Brain microvascular endothelial cell (primary cell): Measurements from ENCODE around the gene FREM2.
A peak's percentile ranks its signal among the peaks of the same experiment; 100 is the strongest.

ENCODE experiments used
- DNase-seq: peaks from one replicate; pipeline ENCODE4 v3.0.0-alpha.2; 2020
- H3K27ac ChIP-seq: fragments of 250-450 bp; sonication (Bioruptor Pico); 2 replicates; pipeline ENCODE4 v1.5.1; 2020; ENCODE audit warnings: mild to moderate bottlenecking, moderate library complexity
- H3K27me3 ChIP-seq: fragments of 250-450 bp; sonication (Bioruptor Pico); replicated peaks from 2 replicates; pipeline ENCODE4 v1.5.1; 2020; ENCODE audit warnings: mild to moderate bottlenecking
- H3K36me3 ChIP-seq: fragments of 250-450 bp; sonication (Bioruptor Pico); replicated peaks from 2 replicates; pipeline ENCODE4 v1.5.1; 2020; ENCODE audit warnings: mild to moderate bottlenecking
- H3K4me3 ChIP-seq: 2 replicates; pipeline ENCODE4 v1.5.1; 2011; ENCODE audit warnings: low read depth, mild to moderate bottlenecking, control low read depth, low read length, moderate library complexity
- CTCF ChIP-seq: IDR thresholded peaks from 2 replicates; pipeline ENCODE4 v1.5.1; 2011; ENCODE audit warnings: low read depth, mild to moderate bottlenecking, moderate library complexity, low read length, control low read depth, inconsistent platforms; ENCODE audit errors: missing control alignments
- in situ Hi-C: cut with HindIII; loops from 2 replicates; pipeline ENCODE4 v1.10.0; 2017; ENCODE audit warnings: low sequenced_read_pairs, low pct_ligation_motif_present

FREM2 gene

DNA sequence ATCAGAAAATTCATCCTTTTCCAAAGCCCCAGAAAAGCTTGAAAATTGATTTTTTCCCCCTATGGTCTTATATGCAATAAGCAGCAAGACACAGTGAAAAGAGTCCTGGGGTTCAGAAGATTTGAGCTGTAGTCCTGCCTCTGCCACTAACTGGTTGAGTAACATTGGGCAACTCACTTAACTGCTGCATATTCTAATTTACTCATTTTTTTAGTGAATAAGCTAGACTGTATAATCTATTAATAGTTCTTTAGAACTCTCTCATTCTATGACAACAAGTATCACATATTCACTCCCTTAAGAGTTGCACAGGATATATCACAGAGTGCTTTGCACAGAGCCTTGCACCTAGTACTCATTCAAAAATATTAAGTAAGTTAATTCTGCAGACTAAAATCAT lies 192.9 kb downstream of the FREM2 start:
- in situ Hi-C loops = no loop called here
- DNase-seq = no peak
- no peaks in the 10 kb centered on the region for H3K36me3 ChIP-seq

GRCh38 chr13:38880397-38880796 lies 193.5 kb downstream of the FREM2 start:
- no peak for DNase-seq
- no peak overlapping the region for H3K27ac ChIP-seq
- H3K27me3 ChIP-seq = no peaks in the 10 kb centered on the region
- TF ChIP-seq CTCF = no peak
- in situ Hi-C loops = no loop called here
- H3K36me3 ChIP-seq = no peaks in the 10 kb centered on the region
- H3K4me3 ChIP-seq = no peak overlapping the region

More for the DNA sequence above, 192.9 kb downstream of the FREM2 start:
- H3K27me3 ChIP-seq = no peaks in the 10 kb centered on the region
- no peak overlapping the region for H3K27ac ChIP-seq
- H3K4me3 ChIP-seq = no peak overlapping the region
- TF ChIP-seq CTCF = no peak

DNA sequence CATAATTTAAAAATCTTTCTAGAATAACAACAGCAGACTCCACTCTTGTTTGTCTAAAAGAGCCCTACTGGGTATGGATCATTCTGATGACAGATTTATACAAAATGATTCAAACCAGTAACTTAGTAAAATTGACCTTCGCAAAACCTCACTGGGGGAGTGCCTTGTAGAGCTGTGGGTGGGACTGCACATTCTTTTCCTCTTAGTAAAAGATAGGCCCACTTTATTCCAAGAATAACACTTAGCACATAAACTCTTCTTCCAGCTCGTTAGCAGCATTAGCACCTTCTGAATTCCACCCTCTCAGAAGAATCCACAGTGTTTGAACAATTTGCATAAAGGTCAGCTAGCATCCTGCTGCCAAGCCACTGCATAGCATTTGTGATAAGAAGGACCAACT lies 196.9 kb downstream of the FREM2 start:
- H3K27ac ChIP-seq = no peak overlapping the region
- no peaks in the 10 kb centered on the region for H3K36me3 ChIP-seq
- DNase-seq = peak; percentile 49
- no peak overlapping the region for H3K4me3 ChIP-seq
- in situ Hi-C loops = no loop called here
- no peak for TF ChIP-seq CTCF
- no peaks in the 10 kb centered on the region for H3K27me3 ChIP-seq

DNA sequence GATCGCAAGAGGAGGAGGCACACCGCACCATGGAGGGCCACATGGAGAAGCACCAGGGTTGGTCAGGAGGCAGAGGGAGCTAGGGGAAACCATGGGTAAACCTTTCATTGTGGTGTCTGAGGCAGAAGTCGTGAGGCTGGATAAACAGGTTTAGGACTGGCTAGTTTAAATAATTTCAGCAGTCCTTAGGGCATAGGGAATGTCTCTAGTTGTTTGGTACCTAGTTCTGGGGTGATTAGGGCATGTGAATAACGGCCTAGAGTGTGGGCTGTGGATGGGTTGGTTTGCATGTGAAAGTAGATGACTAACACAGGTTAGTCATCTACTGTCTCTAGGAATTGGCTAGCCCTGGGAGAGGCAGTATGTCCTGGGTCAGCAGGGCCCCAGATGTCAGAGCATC lies 201.4 kb downstream of the FREM2 start:
- in situ Hi-C loops = no loop called here
- no peak for TF ChIP-seq CTCF

GRCh38 chr13:38895075-38895474 lies 208.2 kb downstream of the FREM2 start:
- no peak for DNase-seq
- in situ Hi-C loops = no loop called here
- Histone ChIP-seq H3K4me3 (no peak overlapping the region), H3K27ac (no peak overlapping the region), H3K27me3 (no peaks in the 10 kb centered on the region), H3K36me3 (no peaks in the 10 kb centered on the region)
- TF ChIP-seq CTCF = no peak

More for the DNA sequence above, 201.4 kb downstream of the FREM2 start:
- peak; percentile 78 for DNase-seq
- H3K27ac ChIP-seq = no peak overlapping the region
- H3K36me3 ChIP-seq = no peaks in the 10 kb centered on the region
- H3K27me3 ChIP-seq = no peaks in the 10 kb centered on the region
- no peak overlapping the region for H3K4me3 ChIP-seq

DNA sequence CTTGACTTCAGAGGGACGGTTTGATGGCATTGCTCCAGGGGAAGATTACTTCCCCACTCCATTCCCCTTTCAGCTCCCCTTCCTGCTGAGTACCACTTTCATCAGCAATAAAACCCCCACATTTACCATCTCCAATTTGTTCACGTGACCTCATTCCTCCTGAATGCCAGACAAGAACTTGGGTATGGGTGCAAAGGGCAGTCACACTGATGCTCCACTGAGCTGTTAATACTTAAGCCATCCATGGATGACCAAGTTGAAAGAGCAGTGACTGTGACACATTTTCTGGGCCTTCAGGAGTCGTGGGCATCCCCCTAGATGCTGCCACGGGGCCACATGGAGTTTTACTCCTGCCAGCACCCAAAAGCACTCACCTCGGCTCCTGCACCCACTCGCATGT lies 210.6 kb downstream of the FREM2 start:
- no peak overlapping the region for H3K27ac ChIP-seq
- in situ Hi-C loops = no loop called here

More for the DNA sequence above, 210.6 kb downstream of the FREM2 start:
- Histone ChIP-seq H3K4me3 (no peak overlapping the region), H3K36me3 (no peaks in the 10 kb centered on the region), H3K27me3 (no peaks in the 10 kb centered on the region)
- DNase-seq = no peak
- TF ChIP-seq CTCF = no peak
